NCI-H2227 (cell line): ENCODE results near the gene BRCA2.

ENCODE experiments used
- DNase-seq: peaks from one replicate; lab custom pipeline; 2025; ENCODE audit not compliant: unreplicated experiment; lab: John Stamatoyannopoulos, UW

BRCA2 gene

GRCh38 chr13:32315238-32316027 is at the start of gene BRCA2, which contains the start of gene ZAR1L:
Gene BRCA2 (plus strand): TSS chr13:32315508. CDS start chr13:32316461, 953 bp downstream.
Gene ZAR1L (minus strand): TSS chr13:32315363. CDS start chr13:32311925, 3,438 bp downstream.
- DNase-seq = peak; percentile 91

- DNase-seq = no peak
Measured at GRCh38 chr13:32265726-32266125, 49.6 kb upstream of the BRCA2 start.

- DNase-seq = no peak
Measured at GRCh38 chr13:32266130-32266529, 49.2 kb upstream of the BRCA2 start.

GRCh38 chr13:32267836-32268439 is 47.4 kb upstream of the BRCA2 start:
- DNase-seq = no peak

- no peak for DNase-seq
Measured at GRCh38 chr13:32272021-32272683, 43.2 kb upstream of the BRCA2 start.

- DNase-seq = no peak
Measured at GRCh38 chr13:32277839-32278238, 37.5 kb upstream of the BRCA2 start.

GRCh38 chr13:32278426-32278825 is 36.9 kb upstream of the BRCA2 start:
- no peak for DNase-seq

- DNase-seq = no peak
Measured at GRCh38 chr13:32281096-32281495, 34.2 kb upstream of the BRCA2 start.

GRCh38 chr13:32282096-32282711 is 33.1 kb upstream of the BRCA2 start:
- no peak for DNase-seq

- DNase-seq = no peak
Measured at GRCh38 chr13:32284927-32285632, 30.2 kb upstream of the BRCA2 start.

- no peak for DNase-seq
Measured at GRCh38 chr13:32285633-32285965, 29.7 kb upstream of the BRCA2 start.

- DNase-seq = no peak
Measured at GRCh38 chr13:32297206-32297605, 18.1 kb upstream of the BRCA2 start.

- DNase-seq = no peak
Measured at GRCh38 chr13:32298695-32299094, 16.6 kb upstream of the BRCA2 start.

GRCh38 chr13:32299893-32300292 is 15.4 kb upstream of the BRCA2 start:
- DNase-seq = no peak

- no peak for DNase-seq
Measured at GRCh38 chr13:32300406-32300805, 14.9 kb upstream of the BRCA2 start.

GRCh38 chr13:32300920-32301319 is 14.4 kb upstream of the BRCA2 start:
- DNase-seq = no peak

GRCh38 chr13:32302461-32302860 is 12.8 kb upstream of the BRCA2 start:
- no peak for DNase-seq

GRCh38 chr13:32305646-32306045 is 9.7 kb upstream of the BRCA2 start:
- DNase-seq = no peak

- no peak for DNase-seq
Measured at GRCh38 chr13:32309312-32310133, 5.8 kb upstream of the BRCA2 start.

- DNase-seq = peak; percentile 30
Measured at GRCh38 chr13:32310134-32310706, 5.1 kb upstream of the BRCA2 start.
